ENCODE data around the gene DBET.
"Not testable (repeated sequence)": the region's sequence is repeated elsewhere in the genome, so short reads cannot be mapped to it uniquely, and the experiment has no call there.

DNA sequence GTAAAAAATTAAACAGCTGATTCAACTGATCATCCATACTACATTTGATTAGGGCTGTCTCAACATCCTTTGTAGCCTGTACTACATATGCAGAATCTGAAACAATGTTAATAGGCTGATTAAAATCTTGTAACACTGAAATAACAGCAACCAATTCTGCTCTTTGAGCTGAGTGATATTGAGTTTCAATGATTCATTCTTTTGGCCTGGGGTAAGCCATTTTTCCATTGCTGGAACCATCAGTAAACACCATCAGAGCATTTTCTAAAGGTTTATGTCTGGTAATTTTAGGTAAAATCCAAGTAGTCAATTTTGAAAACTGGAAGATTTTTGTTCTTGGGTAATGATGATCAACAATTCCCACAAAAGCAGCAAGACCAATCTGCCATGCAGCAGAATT is 45.7 kb downstream of the DBET start:
- TF ChIP-seq, protein P1, sequence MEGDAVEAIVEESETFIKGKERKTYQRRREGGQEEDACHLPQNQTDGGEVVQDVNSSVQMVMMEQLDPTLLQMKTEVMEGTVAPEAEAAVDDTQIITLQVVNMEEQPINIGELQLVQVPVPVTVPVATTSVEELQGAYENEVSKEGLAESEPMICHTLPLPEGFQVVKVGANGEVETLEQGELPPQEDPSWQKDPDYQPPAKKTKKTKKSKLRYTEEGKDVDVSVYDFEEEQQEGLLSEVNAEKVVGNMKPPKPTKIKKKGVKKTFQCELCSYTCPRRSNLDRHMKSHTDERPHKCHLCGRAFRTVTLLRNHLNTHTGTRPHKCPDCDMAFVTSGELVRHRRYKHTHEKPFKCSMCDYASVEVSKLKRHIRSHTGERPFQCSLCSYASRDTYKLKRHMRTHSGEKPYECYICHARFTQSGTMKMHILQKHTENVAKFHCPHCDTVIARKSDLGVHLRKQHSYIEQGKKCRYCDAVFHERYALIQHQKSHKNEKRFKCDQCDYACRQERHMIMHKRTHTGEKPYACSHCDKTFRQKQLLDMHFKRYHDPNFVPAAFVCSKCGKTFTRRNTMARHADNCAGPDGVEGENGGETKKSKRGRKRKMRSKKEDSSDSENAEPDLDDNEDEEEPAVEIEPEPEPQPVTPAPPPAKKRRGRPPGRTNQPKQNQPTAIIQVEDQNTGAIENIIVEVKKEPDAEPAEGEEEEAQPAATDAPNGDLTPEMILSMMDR (IDR thresholded peaks at IDR 0.05), result not testable (repeated sequence)
- not testable (repeated sequence) for TF ChIP-seq POLR2A (IDR thresholded peaks at IDR 0.05)

Measured in testis (tissue), 2 donors.